HepG2 (cell line): ENCODE results near the gene PTPA. TPM values are rescaled to one million over a fixed set of nuclear protein-coding genes. Genes with fewer than 3 reads are reported as not detected.
A peak's percentile ranks its signal among the peaks of the same experiment; 100 is the strongest.

Experiments
- ATAC-seq: fragments of 200-7000 bp; cut with Tn5 transposase; 3 replicates; pipeline ENCODE4 v1.9.1; 2020; ENCODE audit warnings: mild to moderate bottlenecking, moderate library complexity
- BruUV-seq: library from RNA; stranded (reverse); fragments of 400-500 nt; replicated peaks from 2 replicates; lab custom pipeline; 2021; lab: Mats Ljungman, UMichigan
- CTCF ChIA-PET: fragments of 300-600 bp; formaldehyde crosslinking; extraction: SDS; loops from one replicate; lab custom pipeline; 2021; ENCODE audit warnings: low total read pairs, inconsistent platforms, low intra/inter-chr PET ratio; lab: Yijun Ruan, JAX
- POLR2A ChIA-PET: fragments of 350-600 bp; sonication (Branson Sonifier 250); formaldehyde crosslinking; loops from one replicate; lab custom pipeline; 2020; ENCODE audit warnings: antibody characterized with exemption, inconsistent platforms; lab: Yijun Ruan, JAX
- DNase-seq: peaks from one replicate; pipeline ENCODE4 v3.0.0-alpha.2; 2015; ENCODE audit warnings: low spot score
- FAIRE-seq: peaks from 3 replicates; lab custom pipeline; 2011; peaks lifted over from hg19 to GRCh38; lab: Jason Lieb, UNC
- H2AFZ ChIP-seq: one replicate; pipeline ENCODE4 v1.6.1; 2011; ENCODE audit warnings: low read length, inconsistent platforms
- H3K27ac ChIP-seq: fragments of 300-600 bp; 3 replicates; pipeline ENCODE4 v1.8.0; 2011; ENCODE audit warnings: mixed run types, mild to moderate bottlenecking, mixed read lengths, low read length, inconsistent platforms; ENCODE audit not compliant: insufficient read depth; ENCODE audit errors: extremely low read length
- H3K27me3 ChIP-seq, 2 experiments: fragments of 200-600 bp in 1 of 2; 2 replicates in 1 of 2; 3 replicates in 1 of 2; pipeline versions ENCODE4 v1.6.0 to v1.8.0; 2011; ENCODE audit warnings: low read length in 2 of 2, mild to moderate bottlenecking in 2 of 2, moderate library complexity in 2 of 2, inconsistent platforms in 1 of 2; ENCODE audit not compliant: insufficient read depth in 2 of 2, control insufficient read depth in 1 of 2
- H3K36me3 ChIP-seq, 2 experiments: fragments of 200-600 bp in 1 of 2; replicated peaks in 1 of 2; 2 replicates in 1 of 2; 3 replicates in 1 of 2; pipeline versions ENCODE4 v1.5.1 to v1.8.0; 2011; ENCODE audit warnings: low read length in 2 of 2, inconsistent platforms in 1 of 2; ENCODE audit not compliant: insufficient read depth in 2 of 2, control insufficient read depth in 1 of 2
- H3K4me1 ChIP-seq: 2 replicates; pipeline ENCODE4 v1.5.1; 2012; ENCODE audit warnings: low read length, inconsistent platforms; ENCODE audit not compliant: insufficient read depth
- H3K4me2 ChIP-seq: 2 replicates; pipeline ENCODE4 v1.6.0; 2011; ENCODE audit warnings: low read depth, low read length, inconsistent platforms
- H3K4me3 ChIP-seq, 3 experiments: fragments of 200-600 bp in 1 of 3; sonication (generic), shearing (Covaris generic) in 1 of 3; replicated peaks in 1 of 3; 2 replicates each; pipeline ENCODE4 v1.5.1; 2011 to 2016; ENCODE audit warnings: low read length in 3 of 3, inconsistent platforms in 2 of 3, low read depth in 2 of 3, mild to moderate bottlenecking in 2 of 3, control low read depth in 1 of 3, mixed read lengths in 1 of 3; ENCODE audit not compliant: insufficient read depth in 1 of 3
- H3K79me2 ChIP-seq: one replicate; pipeline ENCODE4 v1.6.1; 2011; ENCODE audit warnings: low read length, inconsistent platforms; ENCODE audit not compliant: insufficient read depth
- H3K9ac ChIP-seq: 2 replicates; pipeline ENCODE4 v1.6.0; 2011; ENCODE audit warnings: mild to moderate bottlenecking, low read depth, low read length, inconsistent platforms; ENCODE audit not compliant: insufficient read depth
- H3K9me3 ChIP-seq: 2 replicates; pipeline ENCODE4 v1.5.1; 2012; ENCODE audit warnings: mild to moderate bottlenecking, low read length
- H4K20me1 ChIP-seq: 2 replicates; pipeline ENCODE4 v1.6.0; 2011; ENCODE audit warnings: inconsistent platforms, mild to moderate bottlenecking, low read length, moderate library complexity; ENCODE audit not compliant: insufficient read depth
- AGO2 ChIP-seq: fragments of 200-400 bp; formaldehyde crosslinking; optimal IDR thresholded peaks from 2 replicates; pipeline ENCODE3; 2017; ENCODE audit warnings: mild to moderate bottlenecking, low read depth, low read length, moderate library complexity
- PITX1 ChIP-seq: sonication (generic); formaldehyde crosslinking; IDR thresholded peaks from 2 replicates; pipeline ENCODE4 v1.5.1; 2020; ENCODE audit warnings: mild to moderate bottlenecking, missing genetic modification reagents
- RBFOX2 ChIP-seq: fragments of 200-400 bp; formaldehyde crosslinking; IDR thresholded peaks from 2 replicates; pipeline ENCODE4 v1.6.1; 2017; ENCODE audit warnings: low read depth, mild to moderate bottlenecking, low read length
- ZNF264 ChIP-seq: sonication (generic); formaldehyde crosslinking; IDR thresholded peaks from 2 replicates; pipeline ENCODE4 v1.4.0; 2020; ENCODE audit warnings: missing genetic modification reagents
- WGBS: methylation state at CpG from one replicate; pipeline ENCODE4 v1.1.6; 2017; ENCODE audit warnings: low lambda C conversion rate; 5-methylcytosine and 5-hydroxymethylcytosine counted together
- in situ Hi-C: cut with HindIII; loops from 2 replicates; pipeline ENCODE4 v1.10.0; 2017; ENCODE audit warnings: low pct_unique_long_range_greater_than_20kb; ENCODE audit not compliant: extremely low pct_ligation_motif_present
- intact Hi-C: fragments of 100-400 bp; cut with micrococcal nuclease; formaldehyde crosslinking; loops from one replicate; pipeline ENCODE4 v1.10.0; 2022; ENCODE audit not compliant: unreplicated experiment
- polyA plus RNA-seq, 8 experiments: library from polyadenylated mRNA; depleted of rRNA in 3 of 8; stranded (reverse) in 7 of 8; unstranded in 1 of 8; fragments of >200 nt; fragmentation: Illumina TruSeq in 4 of 8; extraction: Trizol in 4 of 8; gene quantifications; 2 replicates each; pipeline versions ENCODE4 v1.2.1 to v1.2.3, GENCODE V29; 2011 to 2016; ENCODE audit warnings: low read depth in 4 of 8, missing spikeins in 1 of 8, mixed read lengths in 1 of 8; ENCODE audit not compliant: insufficient read depth in 1 of 8
- total RNA-seq, 5 experiments: library from RNA; depleted of rRNA; stranded (reverse); fragments of >200 nt; fragmentation: Illumina TruSeq; extraction: Trizol; gene quantifications; 2 replicates each; pipeline ENCODE4 v1.2.3, GENCODE V29; 2016; ENCODE audit warnings: low read depth in 1 of 5
- TF ChIP-seq, protein P1 (sequence below): sonication (generic); formaldehyde crosslinking; conservative IDR thresholded peaks from 2 replicates; pipeline ENCODE4 v1.5.0; 2020; ENCODE audit warnings: missing genetic modification reagents
- TF ChIP-seq, protein P2 (sequence below): sonication (generic); formaldehyde crosslinking; IDR thresholded peaks from 2 replicates; pipeline ENCODE4 v1.5.1; 2020; ENCODE audit warnings: missing genetic modification reagents, mild to moderate bottlenecking, borderline replicate concordance
- TF ChIP-seq, protein P3 (sequence below): sonication (generic); formaldehyde crosslinking; IDR thresholded peaks from 2 replicates; pipeline ENCODE4 v1.5.1; 2020; ENCODE audit warnings: mild to moderate bottlenecking, missing genetic modification reagents, moderate library complexity

Gene PTPA
- total and polyA plus RNA-seq, 2 of the 13 experiments (the other 11 are each of a cell fraction or from before 2014, with no cell fraction given) = 79.3 to 105 TPM

DNA sequence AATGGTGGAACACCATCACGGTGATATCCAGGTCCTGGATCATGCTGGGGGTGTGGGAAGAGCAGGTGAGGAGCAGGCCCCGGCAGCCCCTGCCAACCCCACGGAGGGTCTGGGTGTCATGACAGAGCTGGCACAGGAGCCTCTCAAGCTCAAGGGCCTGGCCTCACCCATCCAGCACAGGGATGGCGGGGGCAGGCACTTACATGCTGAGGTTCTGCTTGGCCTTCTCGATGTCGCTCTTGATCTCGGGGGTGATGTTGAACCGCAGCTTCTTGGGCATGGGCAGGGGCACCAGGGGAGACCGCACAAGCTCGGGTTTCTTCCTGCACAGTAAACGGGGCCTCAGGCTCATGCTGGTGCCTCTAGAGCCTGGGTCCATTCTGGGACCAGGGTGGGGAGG lies 12.9 kb upstream of the PTPA start:
- Histone ChIP-seq H3K36me3 (peaks cover 0 to 3% of the 10 kb centered on the region in 2 experiments; a peak in 3 of 5 replicates), H3K9ac (no peak overlapping the region), H3K4me3 (no peak overlapping the region), H3K4me2 (no peak overlapping the region), H3K9me3 (no peaks in the 10 kb centered on the region), H2AFZ (no peak overlapping the region), H3K27ac (no peak overlapping the region), H3K27me3 (no peaks in the 10 kb centered on the region), H3K4me1 (peaks cover 9% of the 10 kb centered on the region), H3K79me2 (no peaks in the 10 kb centered on the region), H4K20me1 (0 out of 2 replicates have a peak, but pooled peaks cover 3% of the 10 kb centered on the region)
- no peak for TF ChIP-seq ZNF264 (CRISPR knock-in tag)
- TF ChIP-seq AGO2 = peak; percentile 29
- FAIRE-seq (no peak), DNase-seq (no peak), ATAC-seq (no peak)
- in situ Hi-C loops = no loop called here
- WGBS = 100% methylated on average over 3 of the region's 11 CpGs
- BruUV-seq = no TSS peak
- ChIA-PET POLR2A (interaction anchor here (1.1 to 1.6 kb wide), 2 partner anchors 11 to 18 kb away, joined by 4 to 5 read pairs; partner anchors contain the start of gene DOLPP1), CTCF (no interaction called here)
- intact Hi-C loops = no loop called here

DNA sequence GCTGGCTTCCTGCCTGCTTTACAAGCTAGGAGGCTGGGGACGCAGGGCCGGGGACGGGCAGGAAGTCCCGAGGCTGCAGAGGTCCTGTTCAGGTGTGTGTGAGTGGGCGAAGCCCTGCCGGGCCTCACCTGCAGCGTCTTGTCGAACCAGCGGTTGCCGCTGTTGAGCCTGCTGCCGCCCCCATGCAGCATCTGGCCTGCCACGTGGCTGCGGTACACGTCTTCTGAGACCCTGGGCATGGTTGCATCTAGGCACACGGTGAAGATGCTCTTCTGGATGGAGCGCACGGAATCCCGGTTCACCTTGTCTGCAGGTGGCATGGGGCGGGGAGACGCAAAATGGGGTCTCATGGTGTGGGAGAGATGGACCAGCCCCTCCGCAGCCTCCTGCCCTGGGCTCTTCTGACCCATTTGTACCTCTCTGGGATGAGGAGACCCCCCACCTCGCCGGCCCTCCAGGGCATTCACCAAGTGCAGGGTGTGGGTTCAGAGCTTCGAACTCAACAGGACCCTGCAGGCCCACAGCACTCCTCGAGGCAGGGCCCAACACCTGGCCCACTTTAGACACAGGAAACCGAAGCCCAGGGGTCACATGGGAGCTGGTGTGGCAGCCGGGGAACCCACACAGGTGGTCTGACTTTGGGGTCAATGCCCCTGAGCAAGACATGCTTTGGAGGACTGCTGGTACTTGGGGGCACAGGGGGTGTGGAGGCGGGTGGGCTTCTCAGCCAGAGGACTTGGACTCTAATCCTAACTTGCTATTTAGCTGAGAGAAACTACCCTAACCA lies 10.6 kb upstream of the PTPA start:
- H3K79me2 ChIP-seq = no peaks in the 10 kb centered on the region
- DNase-seq (no peak), ATAC-seq (no peak), FAIRE-seq (no peak)
- POLR2A ChIA-PET = no interaction called here
- no peak overlapping the region for H3K4me3 ChIP-seq
- no peaks in the 10 kb centered on the region for H3K4me1 ChIP-seq
- no peaks in the 10 kb centered on the region for H3K9me3 ChIP-seq
- BruUV-seq = no TSS peak
- in situ Hi-C loops = no loop called here
- CTCF ChIA-PET = no interaction called here
- H3K27ac ChIP-seq = no peak overlapping the region
- H2AFZ ChIP-seq = no peak overlapping the region
- intact Hi-C loops = no loop called here
- 87% methylated on average over 15 of the region's 28 CpGs for WGBS
- H3K36me3 ChIP-seq = peaks cover 0 to 3% of the 10 kb centered on the region in 2 experiments; a peak in 3 of 5 replicates
- 0 out of 2 replicates have a peak, but pooled peaks cover 3% of the 10 kb centered on the region for H4K20me1 ChIP-seq
- no peak overlapping the region for H3K9ac ChIP-seq
- no peak overlapping the region for H3K4me2 ChIP-seq
- no peaks in the 10 kb centered on the region for H3K27me3 ChIP-seq
- TF ChIP-seq, protein P1, sequence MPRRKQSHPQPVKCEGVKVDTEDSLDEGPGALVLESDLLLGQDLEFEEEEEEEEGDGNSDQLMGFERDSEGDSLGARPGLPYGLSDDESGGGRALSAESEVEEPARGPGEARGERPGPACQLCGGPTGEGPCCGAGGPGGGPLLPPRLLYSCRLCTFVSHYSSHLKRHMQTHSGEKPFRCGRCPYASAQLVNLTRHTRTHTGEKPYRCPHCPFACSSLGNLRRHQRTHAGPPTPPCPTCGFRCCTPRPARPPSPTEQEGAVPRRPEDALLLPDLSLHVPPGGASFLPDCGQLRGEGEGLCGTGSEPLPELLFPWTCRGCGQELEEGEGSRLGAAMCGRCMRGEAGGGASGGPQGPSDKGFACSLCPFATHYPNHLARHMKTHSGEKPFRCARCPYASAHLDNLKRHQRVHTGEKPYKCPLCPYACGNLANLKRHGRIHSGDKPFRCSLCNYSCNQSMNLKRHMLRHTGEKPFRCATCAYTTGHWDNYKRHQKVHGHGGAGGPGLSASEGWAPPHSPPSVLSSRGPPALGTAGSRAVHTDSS (CRISPR knock-in tag) = no peak
- TF ChIP-seq AGO2 (peak; percentile 43), RBFOX2 (peak; percentile 26; the same call in 1 of the 2 replicates), PITX1 (CRISPR knock-in tag) (no peak)
- TF ChIP-seq, protein P2, sequence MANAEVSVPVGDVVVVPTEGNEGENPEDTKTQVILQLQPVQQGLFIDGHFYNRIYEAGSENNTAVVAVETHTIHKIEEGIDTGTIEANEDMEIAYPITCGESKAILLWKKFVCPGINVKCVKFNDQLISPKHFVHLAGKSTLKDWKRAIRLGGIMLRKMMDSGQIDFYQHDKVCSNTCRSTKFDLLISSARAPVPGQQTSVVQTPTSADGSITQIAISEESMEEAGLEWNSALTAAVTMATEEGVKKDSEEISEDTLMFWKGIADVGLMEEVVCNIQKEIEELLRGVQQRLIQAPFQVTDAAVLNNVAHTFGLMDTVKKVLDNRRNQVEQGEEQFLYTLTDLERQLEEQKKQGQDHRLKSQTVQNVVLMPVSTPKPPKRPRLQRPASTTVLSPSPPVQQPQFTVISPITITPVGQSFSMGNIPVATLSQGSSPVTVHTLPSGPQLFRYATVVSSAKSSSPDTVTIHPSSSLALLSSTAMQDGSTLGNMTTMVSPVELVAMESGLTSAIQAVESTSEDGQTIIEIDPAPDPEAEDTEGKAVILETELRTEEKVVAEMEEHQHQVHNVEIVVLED (CRISPR knock-in tag) = no peak
- TF ChIP-seq, protein P3, sequence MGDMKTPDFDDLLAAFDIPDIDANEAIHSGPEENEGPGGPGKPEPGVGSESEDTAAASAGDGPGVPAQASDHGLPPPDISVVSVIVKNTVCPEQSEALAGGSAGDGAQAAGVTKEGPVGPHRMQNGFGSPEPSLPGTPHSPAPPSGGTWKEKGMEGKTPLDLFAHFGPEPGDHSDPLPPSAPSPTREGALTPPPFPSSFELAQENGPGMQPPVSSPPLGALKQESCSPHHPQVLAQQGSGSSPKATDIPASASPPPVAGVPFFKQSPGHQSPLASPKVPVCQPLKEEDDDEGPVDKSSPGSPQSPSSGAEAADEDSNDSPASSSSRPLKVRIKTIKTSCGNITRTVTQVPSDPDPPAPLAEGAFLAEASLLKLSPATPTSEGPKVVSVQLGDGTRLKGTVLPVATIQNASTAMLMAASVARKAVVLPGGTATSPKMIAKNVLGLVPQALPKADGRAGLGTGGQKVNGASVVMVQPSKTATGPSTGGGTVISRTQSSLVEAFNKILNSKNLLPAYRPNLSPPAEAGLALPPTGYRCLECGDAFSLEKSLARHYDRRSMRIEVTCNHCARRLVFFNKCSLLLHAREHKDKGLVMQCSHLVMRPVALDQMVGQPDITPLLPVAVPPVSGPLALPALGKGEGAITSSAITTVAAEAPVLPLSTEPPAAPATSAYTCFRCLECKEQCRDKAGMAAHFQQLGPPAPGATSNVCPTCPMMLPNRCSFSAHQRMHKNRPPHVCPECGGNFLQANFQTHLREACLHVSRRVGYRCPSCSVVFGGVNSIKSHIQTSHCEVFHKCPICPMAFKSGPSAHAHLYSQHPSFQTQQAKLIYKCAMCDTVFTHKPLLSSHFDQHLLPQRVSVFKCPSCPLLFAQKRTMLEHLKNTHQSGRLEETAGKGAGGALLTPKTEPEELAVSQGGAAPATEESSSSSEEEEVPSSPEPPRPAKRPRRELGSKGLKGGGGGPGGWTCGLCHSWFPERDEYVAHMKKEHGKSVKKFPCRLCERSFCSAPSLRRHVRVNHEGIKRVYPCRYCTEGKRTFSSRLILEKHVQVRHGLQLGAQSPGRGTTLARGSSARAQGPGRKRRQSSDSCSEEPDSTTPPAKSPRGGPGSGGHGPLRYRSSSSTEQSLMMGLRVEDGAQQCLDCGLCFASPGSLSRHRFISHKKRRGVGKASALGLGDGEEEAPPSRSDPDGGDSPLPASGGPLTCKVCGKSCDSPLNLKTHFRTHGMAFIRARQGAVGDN = no peak
